ENCODE results near the gene ATG16L1.

DNA sequence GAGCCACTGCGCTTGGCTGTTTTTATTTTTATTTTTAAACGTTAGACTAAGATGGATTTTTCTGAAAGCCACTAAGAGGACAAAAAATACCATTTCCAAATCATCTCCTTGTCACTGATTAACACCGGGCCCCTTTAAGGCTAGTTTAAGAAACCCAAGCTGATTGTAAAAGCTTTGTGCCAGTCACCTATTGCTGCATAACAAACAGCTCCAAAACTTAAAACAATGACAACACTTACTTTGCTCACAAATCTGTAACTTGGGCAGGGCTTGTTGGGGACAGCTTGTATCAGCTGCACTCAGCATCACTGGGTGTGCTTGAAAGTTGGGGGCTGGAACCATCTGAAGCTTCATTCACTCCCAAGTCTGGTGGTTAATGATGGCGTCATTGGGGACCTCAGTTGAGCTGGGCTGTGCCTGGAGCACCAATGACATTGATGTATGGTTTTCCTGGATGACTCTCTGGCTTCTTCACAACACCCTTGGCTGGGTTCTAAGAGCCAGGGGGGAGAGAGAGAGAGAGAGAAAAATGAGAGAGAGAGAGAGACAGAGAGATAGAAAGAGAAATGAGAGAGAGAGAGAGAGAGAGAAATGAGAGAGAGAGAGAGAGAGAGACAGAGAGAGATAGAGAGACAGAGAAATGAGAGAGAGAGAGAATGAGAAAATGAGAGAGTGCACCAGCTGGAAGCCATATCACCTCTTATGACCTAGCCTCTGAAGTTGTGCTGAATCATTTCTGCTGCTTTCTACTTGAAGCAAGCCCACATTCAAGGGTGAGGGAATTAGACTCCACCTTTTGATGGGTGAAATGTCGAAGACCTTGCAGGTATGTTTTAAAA lies 26.0 kb upstream of the ATG16L1 start:
- no peak for TF ChIP-seq POLR2A (IDR thresholded peaks at IDR 0.05; ENCODE audit: low read depth, low read length)
- TF ChIP-seq, protein P1, sequence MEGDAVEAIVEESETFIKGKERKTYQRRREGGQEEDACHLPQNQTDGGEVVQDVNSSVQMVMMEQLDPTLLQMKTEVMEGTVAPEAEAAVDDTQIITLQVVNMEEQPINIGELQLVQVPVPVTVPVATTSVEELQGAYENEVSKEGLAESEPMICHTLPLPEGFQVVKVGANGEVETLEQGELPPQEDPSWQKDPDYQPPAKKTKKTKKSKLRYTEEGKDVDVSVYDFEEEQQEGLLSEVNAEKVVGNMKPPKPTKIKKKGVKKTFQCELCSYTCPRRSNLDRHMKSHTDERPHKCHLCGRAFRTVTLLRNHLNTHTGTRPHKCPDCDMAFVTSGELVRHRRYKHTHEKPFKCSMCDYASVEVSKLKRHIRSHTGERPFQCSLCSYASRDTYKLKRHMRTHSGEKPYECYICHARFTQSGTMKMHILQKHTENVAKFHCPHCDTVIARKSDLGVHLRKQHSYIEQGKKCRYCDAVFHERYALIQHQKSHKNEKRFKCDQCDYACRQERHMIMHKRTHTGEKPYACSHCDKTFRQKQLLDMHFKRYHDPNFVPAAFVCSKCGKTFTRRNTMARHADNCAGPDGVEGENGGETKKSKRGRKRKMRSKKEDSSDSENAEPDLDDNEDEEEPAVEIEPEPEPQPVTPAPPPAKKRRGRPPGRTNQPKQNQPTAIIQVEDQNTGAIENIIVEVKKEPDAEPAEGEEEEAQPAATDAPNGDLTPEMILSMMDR (IDR thresholded peaks at IDR 0.05; ENCODE audit: extremely low read depth in 1 of 2, insufficient read depth in 1 of 2, low read depth in 1 of 2, low read length in 2 of 2): no peak
- TF ChIP-seq, protein P2, sequence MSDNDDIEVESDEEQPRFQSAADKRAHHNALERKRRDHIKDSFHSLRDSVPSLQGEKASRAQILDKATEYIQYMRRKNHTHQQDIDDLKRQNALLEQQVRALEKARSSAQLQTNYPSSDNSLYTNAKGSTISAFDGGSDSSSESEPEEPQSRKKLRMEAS (IDR thresholded peaks at IDR 0.05; ENCODE audit: insufficient read depth, insufficient read length): no peak
- no peak for TF ChIP-seq POLR2AphosphoS5 (IDR thresholded peaks at IDR 0.05; ENCODE audit: insufficient read depth, low read depth, low read length)
- TF ChIP-seq EZH2 (IDR thresholded peaks at IDR 0.05; ENCODE audit: borderline replicate concordance, low read depth, low read length, severe bottlenecking): no peak
- no peak for TF ChIP-seq MYC (IDR thresholded peaks at IDR 0.05; ENCODE audit: low read depth, low read length)
- TF ChIP-seq FOS (IDR thresholded peaks at IDR 0.05; ENCODE audit: borderline replicate concordance, insufficient read depth, low read length): no peak
- TF ChIP-seq JUN (IDR thresholded peaks at IDR 0.05; ENCODE audit: borderline replicate concordance, insufficient read depth, insufficient read length, low read depth): no peak
